K562 (cell line): ENCODE data around the gene RNF151. TPM values are rescaled to one million over a fixed set of nuclear protein-coding genes. Genes with fewer than 3 reads are reported as not detected.
A peak's percentile ranks its signal among the peaks of the same experiment; 100 is the strongest.

ENCODE experiments used
- ATAC-seq: fragments of 200-7000 bp; cut with Tn5 transposase; 3 replicates; pipeline ENCODE4 v1.9.1; 2020; ENCODE audit warnings: moderate library complexity
- BruUV-seq: library from RNA; stranded (reverse); fragments of 400-500 nt; replicated peaks from 2 replicates; lab custom pipeline; 2021; lab: Mats Ljungman, UMichigan
- CTCF ChIA-PET: fragments of 300-600 bp; formaldehyde crosslinking; extraction: SDS; loops from one replicate; lab custom pipeline; 2021; ENCODE audit warnings: low intra/inter-chr PET ratio; lab: Yijun Ruan, JAX
- POLR2A ChIA-PET: fragments of 300-600, 350-650 bp; sonication (Branson Sonifier 250); formaldehyde crosslinking; extraction: SDS; loops from one replicate; lab custom pipeline; 2021; ENCODE audit warnings: antibody characterized with exemption, inconsistent platforms; lab: Yijun Ruan, JAX
- DNase-seq, 4 experiments: peaks; one replicate each; pipeline versions ENCODE4 v3.0.0 to v3.0.0-alpha.2; 2011 to 2018; ENCODE audit warnings: low spot score in 3 of 4, mixed read lengths in 3 of 4; ENCODE audit errors: extremely low read depth in 1 of 4
- FAIRE-seq: peaks from 2 replicates; lab custom pipeline; 2011; peaks lifted over from hg19 to GRCh38; lab: Jason Lieb, UNC
- H2AFZ ChIP-seq: 2 replicates; pipeline ENCODE4 v1.6.0; 2011; ENCODE audit warnings: low read depth, low read length, control low read depth, inconsistent platforms
- H3K27ac ChIP-seq: fragments of 200-600 bp; 3 replicates; pipeline ENCODE4 v1.8.0; 2011; ENCODE audit warnings: low read depth, mild to moderate bottlenecking, control low read depth, inconsistent platforms, low read length, moderate library complexity, mixed read lengths; ENCODE audit errors: extremely low read depth
- H3K27me3 ChIP-seq, 2 experiments: fragments of 300-600 bp in 1 of 2; 2 replicates in 1 of 2; 3 replicates in 1 of 2; pipeline versions ENCODE4 v1.6.0 to v1.8.0; 2011; ENCODE audit warnings: inconsistent platforms in 2 of 2, low read length in 2 of 2, mild to moderate bottlenecking in 1 of 2, mixed read lengths in 1 of 2, moderate library complexity in 1 of 2; ENCODE audit not compliant: control insufficient read depth in 2 of 2, insufficient read depth in 2 of 2
- H3K36me3 ChIP-seq: fragments of 300-600 bp; 3 replicates; pipeline ENCODE4 v1.8.0; 2011; ENCODE audit warnings: mild to moderate bottlenecking, low read length, inconsistent platforms; ENCODE audit not compliant: control insufficient read depth, insufficient read depth
- H3K4me1 ChIP-seq, 2 experiments: fragments of 200-600 bp in 1 of 2; replicated peaks in 1 of 2; 2 replicates in 1 of 2; 3 replicates in 1 of 2; pipeline versions ENCODE4 v1.5.1 to v1.8.0; 2011; ENCODE audit warnings: inconsistent platforms in 2 of 2, low read length in 2 of 2, mild to moderate bottlenecking in 1 of 2, mixed read lengths in 1 of 2, moderate library complexity in 1 of 2; ENCODE audit not compliant: control insufficient read depth in 2 of 2, insufficient read depth in 2 of 2
- H3K4me2 ChIP-seq: 2 replicates; pipeline ENCODE4 v1.6.1; 2011; ENCODE audit warnings: low read length, control low read depth, inconsistent platforms, mixed read lengths; ENCODE audit not compliant: insufficient read depth
- H3K4me3 ChIP-seq: fragments of 200-600 bp; sonication (generic), shearing (Covaris generic); 2 replicates; pipeline ENCODE4 v1.5.1; 2016; ENCODE audit warnings: control low read depth, inconsistent platforms
- H3K79me2 ChIP-seq: fragments of 200-600 bp; 3 replicates; pipeline ENCODE4 v1.8.0; 2011; ENCODE audit warnings: low read length, inconsistent platforms; ENCODE audit not compliant: control insufficient read depth, insufficient read depth
- H3K9ac ChIP-seq, 2 experiments: 2 replicates each; pipeline versions ENCODE4 v1.6.0 to v1.6.1; 2011; ENCODE audit warnings: low read depth in 2 of 2, low read length in 2 of 2, control low read depth in 1 of 2, inconsistent platforms in 1 of 2, mild to moderate bottlenecking in 1 of 2, mixed read lengths in 1 of 2; ENCODE audit not compliant: insufficient read depth in 1 of 2
- H3K9me1 ChIP-seq: one replicate; pipeline ENCODE4 v1.6.0; 2011; ENCODE audit warnings: inconsistent platforms, mild to moderate bottlenecking, low read length, moderate library complexity; ENCODE audit not compliant: control insufficient read depth, insufficient read depth
- H3K9me3 ChIP-seq: replicated peaks from 2 replicates; pipeline ENCODE4 v1.5.1; 2011; ENCODE audit warnings: low read depth, low read length, inconsistent platforms; ENCODE audit not compliant: control insufficient read depth, insufficient read depth
- H4K20me1 ChIP-seq: replicated peaks from 2 replicates; pipeline ENCODE4 v1.6.1; 2011; ENCODE audit warnings: low read length, inconsistent platforms, mixed read lengths; ENCODE audit not compliant: control insufficient read depth, insufficient read depth
- ELF1 ChIP-seq: fragments of 200-800 bp; sonication (Bioruptor generic); IDR thresholded peaks from 2 replicates; pipeline ENCODE4 v1.6.1; 2016; ENCODE audit warnings: missing genetic modification characterization, missing compliant biosample characterization
- MAFK ChIP-seq: IDR thresholded peaks from 2 replicates; pipeline ENCODE4 v1.6.1; 2011; ENCODE audit warnings: low read length, improper control_type of control experiment
- NFE2 ChIP-seq: IDR thresholded peaks from 2 replicates; pipeline ENCODE4 v1.6.1; 2014; ENCODE audit warnings: antibody characterized with exemption, low read depth
- NFXL1 ChIP-seq: fragments of 450-650 bp; formaldehyde crosslinking; IDR thresholded peaks from 2 replicates; pipeline ENCODE4 v1.4.0; 2021; ENCODE audit warnings: mild to moderate bottlenecking
- RCOR1 ChIP-seq, 2 experiments: IDR thresholded peaks; 2 replicates each; pipeline ENCODE4 v1.6.1; 2012; ENCODE audit warnings: low read depth in 2 of 2, low read length in 2 of 2, borderline replicate concordance in 1 of 2, improper control_type of control experiment in 1 of 2
- SIX5 ChIP-seq, 2 experiments: IDR thresholded peaks; 2 replicates each; pipeline ENCODE4 v1.6.1; 2011; ENCODE audit warnings: low read length in 2 of 2, borderline replicate concordance in 1 of 2, low read depth in 1 of 2, mild to moderate bottlenecking in 1 of 2, moderate library complexity in 1 of 2; ENCODE audit not compliant: insufficient read depth in 1 of 2
- SMAD4 ChIP-seq: fragments of 250-450 bp; sonication (Bioruptor Pico); conservative IDR thresholded peaks from 2 replicates; pipeline ENCODE4 v1.8.0; 2021; ENCODE audit warnings: inconsistent platforms, mild to moderate bottlenecking, moderate library complexity
- TGIF2 ChIP-seq: sonication (generic); formaldehyde crosslinking; IDR thresholded peaks from 2 replicates; pipeline ENCODE4 v1.8.1; 2022; ENCODE audit warnings: mild to moderate bottlenecking, missing genetic modification reagents, moderate library complexity
- ZFX ChIP-seq: sonication (generic); formaldehyde crosslinking; IDR thresholded peaks from 2 replicates; pipeline ENCODE4 v1.8.0; 2022; ENCODE audit warnings: mild to moderate bottlenecking, missing genetic modification reagents, moderate library complexity
- WGBS: fragments of 100-300 bp; shearing (Covaris generic); methylation state at CpG from one replicate; pipeline ENCODE4 v1.1.6; 2016; ENCODE audit warnings: low coverage, mixed read lengths; ENCODE audit not compliant: insufficient coverage; ENCODE audit errors: missing lambda C conversion rate; 5-methylcytosine and 5-hydroxymethylcytosine counted together
- in situ Hi-C: fragments of 300-500 bp; cut with MboI; formaldehyde crosslinking; loops from 4 replicates; pipeline ENCODE4 v1.15.0; 2018; ENCODE audit warnings: inconsistent platforms, mixed read lengths
- intact Hi-C: fragments of 100-400 bp; cut with micrococcal nuclease; formaldehyde crosslinking; loops from 2 replicates; pipeline ENCODE4 v1.14.2; 2022
- polyA plus RNA-seq, 8 experiments: library from polyadenylated mRNA; depleted of rRNA in 4 of 8; stranded (reverse) in 5 of 8; unstranded in 3 of 8; fragments of >200 nt; fragmentation: Nextera tagmentation in 2 of 8; fragmentation: Illumina TruSeq in 1 of 8; extraction: Ambion mirVana in 2 of 8; extraction: Trizol in 1 of 8; gene quantifications; 2 replicates each; pipeline versions ENCODE4 v1.2.1 to v1.2.3, GENCODE V29; 2011 to 2014; ENCODE audit warnings: inconsistent platforms in 1 of 8, missing spikeins in 1 of 8
- total RNA-seq, 7 experiments: library from RNA; depleted of rRNA in 6 of 7; stranded (reverse); fragments of >200 nt in 6 of 7; fragmentation: Illumina TruSeq in 2 of 7; extraction: Trizol in 2 of 7; gene quantifications; 2 replicates each; pipeline versions ENCODE4 v1.2.1 to v1.2.3, GENCODE V29; 2011 to 2021; ENCODE audit warnings: low replicate concordance in 1 of 7
- TF ChIP-seq, protein P1 (sequence below): sonication (generic); formaldehyde crosslinking; IDR thresholded peaks from 2 replicates; pipeline ENCODE4 v1.9.0; 2022; ENCODE audit warnings: mild to moderate bottlenecking, missing genetic modification reagents
- TF ChIP-seq, protein P2 (sequence below): fragments of 450-650 bp; formaldehyde crosslinking; IDR thresholded peaks from 2 replicates; pipeline ENCODE4 v1.4.0; 2020; ENCODE audit warnings: mild to moderate bottlenecking, moderate library complexity
- TF ChIP-seq, protein P3 (sequence below), 2 experiments: fragments of 250-450 bp in 1 of 2; fragments of 450-650 bp in 1 of 2; sonication (Bioruptor Pico) in 1 of 2; IDR thresholded peaks; 2 replicates each; pipeline versions ENCODE4 v1.6.1 to v1.8.0; 2016 to 2021; ENCODE audit warnings: mild to moderate bottlenecking in 2 of 2, moderate library complexity in 2 of 2, missing compliant biosample characterization in 1 of 2, missing genetic modification characterization in 1 of 2
- TF ChIP-seq, protein P4 (sequence below): fragments of 450-650 bp; IDR thresholded peaks from 2 replicates; pipeline ENCODE4 v1.6.1; 2016; ENCODE audit warnings: antibody characterized with exemption
- TF ChIP-seq, protein P5 (sequence below): fragments of 450-650 bp; formaldehyde crosslinking; IDR thresholded peaks from 2 replicates; pipeline ENCODE4 v1.4.0; 2020; ENCODE audit warnings: mild to moderate bottlenecking, moderate library complexity

The RNF151 gene
- total and polyA plus RNA-seq, 9 of the 15 experiments (the other 6 are each of a cell fraction or from before 2014, with no cell fraction given), result not detected

DNA sequence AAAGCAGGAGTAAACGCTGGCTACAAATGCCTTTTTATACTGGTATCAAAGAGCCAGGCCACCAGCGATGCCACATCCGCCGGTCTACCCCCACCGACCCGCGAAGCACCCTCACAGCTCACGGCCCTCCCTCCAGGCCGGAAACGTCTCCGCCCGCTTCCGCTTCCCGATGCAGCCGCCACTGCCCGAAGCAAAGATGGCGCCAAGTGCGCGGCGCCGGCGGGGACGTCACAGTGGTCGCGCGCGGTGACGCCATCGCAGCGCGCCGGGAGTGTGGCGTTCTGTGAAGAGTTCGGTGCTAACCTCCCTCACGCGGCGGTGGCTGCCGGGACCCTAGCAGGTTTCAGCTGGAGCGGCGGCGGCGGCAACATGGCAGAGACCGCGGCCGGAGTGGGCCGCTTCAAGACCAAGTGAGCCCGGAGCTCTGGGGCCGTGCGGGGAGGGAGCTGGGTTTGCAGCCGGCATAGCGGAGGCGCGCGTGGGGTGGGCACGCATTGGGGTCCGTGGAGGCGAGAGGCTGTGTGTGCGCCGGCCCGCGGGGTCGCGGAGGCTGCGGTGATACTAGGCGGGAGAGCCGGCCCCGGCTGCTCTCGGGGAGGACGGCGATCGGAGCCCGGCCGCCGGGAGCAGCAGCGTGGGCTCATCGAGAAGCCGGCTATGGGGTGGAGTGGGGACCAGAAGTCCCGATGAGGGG lies 5.3 kb downstream of the RNF151 start, which contains the start of gene TBL3:
Gene TBL3 (plus strand): TSS at position 258 of the 694 bp plus-strand sequence. CDS start 112 bp downstream, at position 370.
- no TSS peak for BruUV-seq
- DNase-seq, result peak; percentile 81 to 97 (median 88)
- CTCF ChIA-PET, result no interaction called here
- Histone ChIP-seq H3K4me3 (peak within 1 kb of the TSS; percentile 100), H2AFZ (peak within 1 kb of the TSS; percentile 96), H3K4me2 (peak within 1 kb of the TSS; percentile 91), H3K27ac (peak within 1 kb of the TSS; percentile 84), H3K79me2 (peaks cover 38% of the 10 kb centered on the region), H3K36me3 (peaks cover 36% of the 10 kb centered on the region; the same call in 2 of the 3 replicates), H3K9ac (peak within 1 kb of the TSS; percentile 90 to 99), H3K4me1 (peaks cover 7 to 68% of the 10 kb centered on the region in 2 experiments; a peak in 4 of 5 replicates), H3K27me3 (no peaks in the 10 kb centered on the region), H4K20me1 (no peaks in the 10 kb centered on the region), H3K9me3 (no peaks in the 10 kb centered on the region), H3K9me1 (peaks cover 3% of the 10 kb centered on the region)
- POLR2A ChIA-PET, result interaction anchor here (0.6 to 2.2 kb wide), 16 partner anchors 8 to 503 kb away, joined by 3 to 16 read pairs (median 4); partner anchors contain the start of genes GFER, NDUFB10, NOXO1 and NPW
- peak; percentile 97 for FAIRE-seq
- intact Hi-C loops (no loop called here), in situ Hi-C loops (no loop called here)
- peak; percentile 97 for ATAC-seq
- 1% methylated on average over 66 of the region's 78 CpGs for WGBS
- TF ChIP-seq SMAD4 (CRISPR knock-in tag) (peak; percentile 81), NFXL1 (no peak), RCOR1 (IDR thresholded peaks at IDR 0.05; ENCODE audit: borderline replicate concordance in 1 of 2, low read depth in 2 of 2, low read length in 2 of 2) (peak in 1 of 2 experiments; percentile 42; a peak in 2 of 4 replicates), SIX5 (IDR thresholded peaks at IDR 0.05; ENCODE audit: borderline replicate concordance in 1 of 2, insufficient read depth in 1 of 2, low read depth in 1 of 2, low read length in 2 of 2) (peak; percentile 93 to 94), TGIF2 (CRISPR knock-in tag) (peak; percentile 43; the same call in 1 of the 2 replicates), ELF1 (peak; percentile 99), NFE2 (no peak), MAFK (no peak), ZFX (CRISPR knock-in tag) (peak; percentile 92)
- TF ChIP-seq, protein P1, sequence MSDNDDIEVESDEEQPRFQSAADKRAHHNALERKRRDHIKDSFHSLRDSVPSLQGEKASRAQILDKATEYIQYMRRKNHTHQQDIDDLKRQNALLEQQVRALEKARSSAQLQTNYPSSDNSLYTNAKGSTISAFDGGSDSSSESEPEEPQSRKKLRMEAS (CRISPR knock-in tag), result peak; percentile 91
- TF ChIP-seq, protein P2, sequence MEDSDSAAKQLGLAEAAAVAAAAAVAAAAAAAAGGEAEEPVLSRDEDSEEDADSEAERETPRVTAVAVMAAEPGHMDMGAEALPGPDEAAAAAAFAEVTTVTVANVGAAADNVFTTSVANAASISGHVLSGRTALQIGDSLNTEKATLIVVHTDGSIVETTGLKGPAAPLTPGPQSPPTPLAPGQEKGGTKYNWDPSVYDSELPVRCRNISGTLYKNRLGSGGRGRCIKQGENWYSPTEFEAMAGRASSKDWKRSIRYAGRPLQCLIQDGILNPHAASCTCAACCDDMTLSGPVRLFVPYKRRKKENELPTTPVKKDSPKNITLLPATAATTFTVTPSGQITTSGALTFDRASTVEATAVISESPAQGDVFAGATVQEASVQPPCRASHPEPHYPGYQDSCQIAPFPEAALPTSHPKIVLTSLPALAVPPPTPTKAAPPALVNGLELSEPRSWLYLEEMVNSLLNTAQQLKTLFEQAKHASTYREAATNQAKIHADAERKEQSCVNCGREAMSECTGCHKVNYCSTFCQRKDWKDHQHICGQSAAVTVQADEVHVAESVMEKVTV, result peak; percentile 27; the same call in 1 of the 2 replicates
- TF ChIP-seq, protein P3, sequence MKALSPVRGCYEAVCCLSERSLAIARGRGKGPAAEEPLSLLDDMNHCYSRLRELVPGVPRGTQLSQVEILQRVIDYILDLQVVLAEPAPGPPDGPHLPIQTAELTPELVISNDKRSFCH (CRISPR knock-in tag; IDR thresholded peaks at IDR 0.05), result no peak
- TF ChIP-seq, protein P3 (tag; IDR thresholded peaks at IDR 0.05), result peak; percentile 62; the same call in 1 of the 2 replicates
- TF ChIP-seq, protein P4, sequence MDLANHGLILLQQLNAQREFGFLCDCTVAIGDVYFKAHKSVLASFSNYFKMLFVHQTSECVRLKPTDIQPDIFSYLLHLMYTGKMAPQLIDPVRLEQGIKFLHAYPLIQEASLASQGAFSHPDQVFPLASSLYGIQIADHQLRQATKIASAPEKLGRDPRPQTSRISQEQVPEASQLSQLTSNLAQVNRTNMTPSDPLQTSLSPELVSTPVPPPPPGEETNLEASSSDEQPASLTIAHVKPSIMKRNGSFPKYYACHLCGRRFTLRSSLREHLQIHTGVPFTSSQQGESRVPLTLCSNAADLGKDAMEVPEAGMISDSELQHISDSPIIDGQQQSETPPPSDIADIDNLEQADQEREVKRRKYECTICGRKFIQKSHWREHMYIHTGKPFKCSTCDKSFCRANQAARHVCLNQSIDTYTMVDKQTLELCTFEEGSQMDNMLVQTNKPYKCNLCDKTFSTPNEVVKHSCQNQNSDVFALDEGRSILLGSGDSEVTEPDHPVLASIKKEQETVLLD, result no peak
- TF ChIP-seq, protein P5, sequence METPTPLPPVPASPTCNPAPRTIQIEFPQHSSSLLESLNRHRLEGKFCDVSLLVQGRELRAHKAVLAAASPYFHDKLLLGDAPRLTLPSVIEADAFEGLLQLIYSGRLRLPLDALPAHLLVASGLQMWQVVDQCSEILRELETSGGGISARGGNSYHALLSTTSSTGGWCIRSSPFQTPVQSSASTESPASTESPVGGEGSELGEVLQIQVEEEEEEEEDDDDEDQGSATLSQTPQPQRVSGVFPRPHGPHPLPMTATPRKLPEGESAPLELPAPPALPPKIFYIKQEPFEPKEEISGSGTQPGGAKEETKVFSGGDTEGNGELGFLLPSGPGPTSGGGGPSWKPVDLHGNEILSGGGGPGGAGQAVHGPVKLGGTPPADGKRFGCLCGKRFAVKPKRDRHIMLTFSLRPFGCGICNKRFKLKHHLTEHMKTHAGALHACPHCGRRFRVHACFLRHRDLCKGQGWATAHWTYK (CRISPR knock-in tag), result peak; percentile 86; the same call in 1 of the 2 replicates
